ENCODE results near the gene APOB.

APOB gene

DNA sequence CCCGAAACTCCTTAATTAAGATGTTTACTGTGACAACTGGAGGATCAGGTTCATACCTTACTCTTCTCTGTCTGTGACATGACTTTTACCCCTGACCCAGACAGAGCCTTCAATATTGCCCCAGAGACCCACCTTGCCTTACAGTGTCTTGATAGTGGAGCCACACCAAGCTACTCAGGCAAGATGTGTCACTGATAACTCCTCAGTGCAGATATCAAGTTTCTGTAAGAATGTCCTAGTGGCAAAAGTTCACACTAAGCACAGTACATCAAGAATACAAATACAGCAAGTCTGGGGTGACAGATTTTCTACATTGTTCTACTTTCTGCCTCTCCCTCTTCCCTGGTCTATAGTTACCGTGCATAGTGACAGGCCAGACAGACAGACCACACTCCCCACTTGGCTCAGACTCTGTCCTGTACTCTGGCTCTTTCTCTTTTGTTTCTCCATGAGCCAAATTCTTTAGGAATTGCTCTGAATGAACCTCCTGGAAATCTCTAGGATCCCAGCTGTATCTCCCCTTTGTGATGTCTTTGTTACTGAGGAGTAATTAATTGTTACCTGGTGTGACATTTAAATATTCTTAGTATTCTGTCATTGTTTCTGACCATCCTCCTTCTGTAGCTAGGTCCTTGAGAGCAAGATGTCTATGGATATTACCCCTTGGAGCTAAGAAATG is 24.1 kb upstream of the APOB start:
- Histone ChIP-seq H3K4me3 (no peak overlapping the region), H3K9ac (no peak overlapping the region), H3K9me3 (no peaks in the 10 kb centered on the region), H3K27ac (no peak overlapping the region), H3K4me1 (no peaks in the 10 kb centered on the region), H4K20me1 (no peaks in the 10 kb centered on the region), H3K27me3 (no peaks in the 10 kb centered on the region), H3K4me2 (no peak overlapping the region), H3K36me3 (no peaks in the 10 kb centered on the region)
- no peak for TF ChIP-seq Cebpa-rat (IDR thresholded peaks at IDR 0.05)

GRCh38 chr2:21067125-21067524 is 23.3 kb upstream of the APOB start:
- no peak for TF ChIP-seq Cebpa-rat (IDR thresholded peaks at IDR 0.05)
- no peak overlapping the region for H3K4me2 ChIP-seq
- H3K9me3 ChIP-seq, result no peaks in the 10 kb centered on the region
- no peaks in the 10 kb centered on the region for H3K27me3 ChIP-seq
- H3K36me3 ChIP-seq, result no peaks in the 10 kb centered on the region
- H3K4me1 ChIP-seq, result no peaks in the 10 kb centered on the region
- no peak overlapping the region for H3K27ac ChIP-seq
- H4K20me1 ChIP-seq, result no peaks in the 10 kb centered on the region
- H3K4me3 ChIP-seq, result no peak overlapping the region
- no peak overlapping the region for H3K9ac ChIP-seq

DNA sequence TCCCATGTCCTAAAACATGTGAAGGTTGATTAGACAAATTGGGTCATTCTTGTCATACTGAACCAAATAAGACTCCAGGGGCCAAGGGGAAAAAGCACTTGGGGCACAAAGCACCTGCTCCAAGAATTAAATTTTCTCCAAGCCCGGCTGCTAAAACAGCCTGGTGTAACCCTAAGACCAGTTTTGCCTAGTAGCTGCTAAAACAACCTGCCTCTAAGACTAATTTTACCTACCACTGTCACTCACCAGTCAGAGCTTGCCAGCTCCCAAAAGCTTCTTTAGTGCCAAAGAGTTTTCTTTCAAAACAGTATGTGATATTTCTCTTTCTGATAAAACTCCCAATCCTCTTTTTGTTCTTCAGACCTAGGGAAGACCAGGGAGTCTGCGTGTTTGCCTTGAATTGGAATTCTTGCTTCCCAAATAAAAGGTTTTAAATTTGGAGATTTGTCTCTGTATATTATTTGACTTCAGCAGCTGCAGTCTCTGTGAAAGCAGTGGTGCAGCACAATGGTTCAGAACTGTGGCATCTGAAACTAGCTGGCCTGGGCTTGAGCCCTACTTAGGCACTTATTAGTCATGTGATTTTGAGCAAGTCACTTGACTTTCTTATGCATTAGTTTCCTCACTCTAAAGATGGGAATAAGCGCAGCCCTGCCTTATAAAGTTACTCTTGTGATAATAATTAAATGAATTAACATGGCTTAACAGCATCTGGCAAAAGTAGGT is 16.2 kb upstream of the APOB start:
- no peak for TF ChIP-seq Cebpa-rat (IDR thresholded peaks at IDR 0.05)
- H3K4me3 ChIP-seq, result no peak overlapping the region
- H3K9me3 ChIP-seq, result no peaks in the 10 kb centered on the region
- no peak overlapping the region for H3K4me2 ChIP-seq
- no peaks in the 10 kb centered on the region for H3K4me1 ChIP-seq
- no peaks in the 10 kb centered on the region for H3K27me3 ChIP-seq
- H3K36me3 ChIP-seq, result no peaks in the 10 kb centered on the region
- no peaks in the 10 kb centered on the region for H4K20me1 ChIP-seq
- no peak overlapping the region for H3K27ac ChIP-seq
- H3K9ac ChIP-seq, result no peak overlapping the region

DNA sequence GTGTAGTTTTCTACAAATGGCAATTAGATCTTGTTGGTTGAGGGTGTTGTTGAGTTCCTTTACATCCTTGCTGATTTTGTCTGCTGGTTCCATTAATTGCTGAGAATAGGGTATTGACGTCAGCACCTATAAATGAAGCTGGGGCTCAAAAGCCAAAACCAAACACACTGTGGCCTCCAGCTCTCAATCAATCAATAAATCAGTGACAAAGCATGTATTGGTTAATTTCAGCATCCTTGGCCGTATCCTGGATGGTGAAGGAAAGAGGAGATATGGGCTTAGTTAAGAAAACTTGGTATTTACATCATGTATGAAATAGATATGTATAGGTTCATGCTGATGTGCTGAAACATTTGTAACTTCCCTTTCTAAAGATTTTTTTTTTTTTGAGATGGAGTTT is 13.2 kb upstream of the APOB start:
- no peaks in the 10 kb centered on the region for H3K4me1 ChIP-seq
- no peak overlapping the region for H3K4me3 ChIP-seq
- H3K9ac ChIP-seq, result no peak overlapping the region
- H3K36me3 ChIP-seq, result no peaks in the 10 kb centered on the region
- no peaks in the 10 kb centered on the region for H4K20me1 ChIP-seq
- H3K4me2 ChIP-seq, result no peak overlapping the region
- H3K9me3 ChIP-seq, result no peaks in the 10 kb centered on the region
- TF ChIP-seq Cebpa-rat (IDR thresholded peaks at IDR 0.05), result no peak
- H3K27me3 ChIP-seq, result no peaks in the 10 kb centered on the region
- H3K27ac ChIP-seq, result no peak overlapping the region

- Histone ChIP-seq H3K9ac (no peak overlapping the region), H3K4me2 (no peak overlapping the region), H4K20me1 (no peaks in the 10 kb centered on the region), H3K4me3 (no peak overlapping the region), H3K27ac (no peak overlapping the region), H3K27me3 (no peaks in the 10 kb centered on the region), H3K36me3 (no peaks in the 10 kb centered on the region), H3K9me3 (no peaks in the 10 kb centered on the region), H3K4me1 (no peaks in the 10 kb centered on the region)
- no peak for TF ChIP-seq Cebpa-rat (IDR thresholded peaks at IDR 0.05)
These were observed 12.3 kb upstream of the APOB start for GRCh38 chr2:21055879-21056790.

DNA sequence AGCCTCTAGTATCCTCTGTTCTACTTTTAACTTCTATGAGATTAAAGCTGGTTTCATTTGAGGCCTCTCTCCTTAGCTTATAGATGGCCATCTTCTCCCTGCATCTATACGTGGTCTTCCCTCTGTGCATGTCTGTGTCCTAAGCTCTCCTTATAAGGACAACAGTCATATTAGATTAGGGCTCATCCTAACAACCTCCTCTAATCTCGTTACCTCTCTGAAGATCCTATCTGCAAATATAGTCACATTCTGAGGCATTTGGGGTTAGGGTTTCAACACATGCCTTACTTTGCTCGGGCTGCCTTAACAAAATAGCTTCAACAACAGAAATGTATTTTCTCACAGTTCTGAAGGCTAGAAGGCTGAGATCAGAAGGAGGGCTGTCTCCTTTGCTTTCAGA is 11.6 kb upstream of the APOB start:
- TF ChIP-seq Cebpa-rat (IDR thresholded peaks at IDR 0.05), result no peak
- Histone ChIP-seq H3K27ac (no peak overlapping the region), H3K27me3 (no peaks in the 10 kb centered on the region), H3K9ac (no peak overlapping the region), H3K4me1 (no peaks in the 10 kb centered on the region), H4K20me1 (no peaks in the 10 kb centered on the region), H3K9me3 (no peaks in the 10 kb centered on the region), H3K4me3 (no peak overlapping the region), H3K4me2 (no peak overlapping the region), H3K36me3 (no peaks in the 10 kb centered on the region)

DNA sequence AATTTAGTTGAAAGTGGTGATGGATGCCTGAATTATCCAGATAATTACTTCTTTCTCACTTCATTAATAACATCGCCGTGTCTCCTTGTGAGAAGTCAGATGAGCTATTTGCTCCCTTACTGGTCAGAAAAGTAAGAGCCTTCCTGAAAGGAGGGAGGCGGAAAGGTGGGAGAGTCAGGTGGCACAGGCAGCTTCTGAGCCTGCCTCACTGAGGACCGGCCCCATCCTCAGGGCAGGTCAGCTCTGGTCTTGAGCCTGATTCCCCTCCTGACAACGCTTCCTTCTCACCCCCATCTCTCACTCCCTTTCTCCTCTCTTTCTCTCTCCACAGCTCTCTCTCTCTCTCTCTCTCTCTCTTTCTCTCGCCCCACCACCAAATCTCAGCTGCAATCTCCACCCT is 10.1 kb upstream of the APOB start:
- no peaks in the 10 kb centered on the region for H3K27me3 ChIP-seq
- TF ChIP-seq Cebpa-rat (IDR thresholded peaks at IDR 0.05), result no peak
- no peaks in the 10 kb centered on the region for H3K36me3 ChIP-seq
- no peaks in the 10 kb centered on the region for H3K9me3 ChIP-seq
- no peaks in the 10 kb centered on the region for H4K20me1 ChIP-seq
- H3K4me3 ChIP-seq, result no peak overlapping the region
- H3K9ac ChIP-seq, result no peak overlapping the region
- no peak overlapping the region for H3K27ac ChIP-seq
- H3K4me1 ChIP-seq, result no peaks in the 10 kb centered on the region
- H3K4me2 ChIP-seq, result no peak overlapping the region

DNA sequence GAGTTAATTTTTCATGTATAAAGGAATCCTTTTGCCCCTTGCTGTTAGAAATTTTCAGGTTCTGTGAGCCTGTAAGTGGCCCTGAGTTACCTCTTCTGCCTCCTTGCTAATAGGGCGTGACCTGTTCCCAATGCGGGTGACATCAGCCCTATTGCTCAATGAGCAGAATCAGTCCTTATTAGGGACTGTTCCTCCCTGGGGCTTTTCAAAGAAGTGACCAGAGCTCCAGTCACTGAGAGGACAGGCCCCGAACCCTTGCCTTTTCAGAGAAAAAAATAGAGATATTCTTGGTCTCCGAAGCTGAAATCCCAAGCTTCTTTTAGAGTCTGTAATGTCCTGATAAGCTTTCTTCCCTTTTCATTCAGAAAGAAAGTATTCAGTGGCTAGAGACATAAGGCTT is 8.2 kb upstream of the APOB start:
- Histone ChIP-seq H4K20me1 (no peaks in the 10 kb centered on the region), H3K27me3 (no peaks in the 10 kb centered on the region), H3K4me1 (no peaks in the 10 kb centered on the region), H3K36me3 (no peaks in the 10 kb centered on the region), H3K9me3 (no peaks in the 10 kb centered on the region), H3K4me3 (no peak overlapping the region), H3K27ac (no peak overlapping the region), H3K9ac (no peak overlapping the region), H3K4me2 (no peak overlapping the region)
- no peak for TF ChIP-seq Cebpa-rat (IDR thresholded peaks at IDR 0.05)

- Histone ChIP-seq H3K4me2 (no peak overlapping the region), H3K9ac (no peak overlapping the region), H3K4me3 (no peak overlapping the region), H3K9me3 (no peaks in the 10 kb centered on the region), H3K36me3 (no peaks in the 10 kb centered on the region), H4K20me1 (no peaks in the 10 kb centered on the region), H3K27ac (no peak overlapping the region), H3K27me3 (peaks cover 2% of the 10 kb centered on the region; the same call in 1 of the 2 replicates), H3K4me1 (no peaks in the 10 kb centered on the region)
- TF ChIP-seq Cebpa-rat (IDR thresholded peaks at IDR 0.05), result no peak
These were observed 6.3 kb upstream of the APOB start for GRCh38 chr2:21050164-21050563.

All from BLaER1 (cell line).